ENCODE measurements around the gene CLEC1A.
A peak's percentile ranks its signal among the peaks of the same experiment; 100 is the strongest.

Gene CLEC1A

GRCh38 chr12:10101042-10101579 is 2.3 kb upstream of the CLEC1A start:
- peak; percentile 70 for DNase-seq (ENCODE audit: low spot score)

- DNase-seq (ENCODE audit: low spot score) = no peak
Measured at GRCh38 chr12:10097521-10097920, 1.3 kb downstream of the CLEC1A start.

GRCh38 chr12:10095971-10096370 is 2.8 kb downstream of the CLEC1A start:
- DNase-seq (ENCODE audit: low spot score) = no peak

GRCh38 chr12:10094646-10095395 is 4.0 kb downstream of the CLEC1A start:
- no peak for DNase-seq (ENCODE audit: low spot score)

GRCh38 chr12:10088955-10089900 is 9.6 kb downstream of the CLEC1A start:
- no peak for DNase-seq (ENCODE audit: low spot score)

GRCh38 chr12:10088031-10088430 is 10.8 kb downstream of the CLEC1A start:
- DNase-seq (ENCODE audit: low spot score) = no peak

- DNase-seq (ENCODE audit: low spot score) = no peak
Measured at GRCh38 chr12:10086387-10086786, 12.4 kb downstream of the CLEC1A start.

GRCh38 chr12:10084733-10085132 is 14.1 kb downstream of the CLEC1A start:
- no peak for DNase-seq (ENCODE audit: low spot score)

GRCh38 chr12:10082117-10082874 is 16.5 kb downstream of the CLEC1A start:
- no peak for DNase-seq (ENCODE audit: low spot score)

- DNase-seq (ENCODE audit: low spot score) = no peak
Measured at GRCh38 chr12:10075451-10075850, 23.3 kb downstream of the CLEC1A start.

- DNase-seq (ENCODE audit: low spot score) = no peak
Measured at GRCh38 chr12:10073261-10073660, 25.5 kb downstream of the CLEC1A start.

GRCh38 chr12:10072131-10072530 is 26.7 kb downstream of the CLEC1A start:
- DNase-seq (ENCODE audit: low spot score) = no peak

GRCh38 chr12:10070380-10070779 is 28.4 kb downstream of the CLEC1A start:
- no peak for DNase-seq (ENCODE audit: low spot score)

- DNase-seq (ENCODE audit: low spot score) = no peak
Measured at GRCh38 chr12:10069976-10070375, 28.8 kb downstream of the CLEC1A start.

- DNase-seq (ENCODE audit: low spot score) = no peak
Measured at GRCh38 chr12:10069099-10069498, 29.7 kb downstream of the CLEC1A start.

GRCh38 chr12:10068644-10069043 is 30.1 kb downstream of the CLEC1A start:
- DNase-seq (ENCODE audit: low spot score) = no peak

GRCh38 chr12:10067942-10068341 is 30.8 kb downstream of the CLEC1A start:
- no peak for DNase-seq (ENCODE audit: low spot score)

- no peak for DNase-seq (ENCODE audit: low spot score)
Measured at GRCh38 chr12:10067264-10067663, 31.5 kb downstream of the CLEC1A start.

- no peak for DNase-seq (ENCODE audit: low spot score)
Measured at GRCh38 chr12:10065241-10065640, 33.5 kb downstream of the CLEC1A start.

- no peak for DNase-seq (ENCODE audit: low spot score)
Measured at GRCh38 chr12:10058387-10058786, 40.4 kb downstream of the CLEC1A start.

GRCh38 chr12:10052193-10052913 is 46.4 kb downstream of the CLEC1A start:
- DNase-seq (ENCODE audit: low spot score) = no peak

Measured in left forelimb (tissue), 1 donor.